GM12801 (cell line): ENCODE results near the gene SYNJ2.

Source experiments
- TF ChIP-seq, protein P1 (sequence below): IDR thresholded peaks from one replicate; pipeline ENCODE4 v1.5.1; 2011; ENCODE audit warnings: control low read depth; ENCODE audit not compliant: insufficient read length; ENCODE audit errors: extremely low read depth

SYNJ2 gene

GRCh38 chr6:157980288-157981131, 1.2 kb upstream of the SYNJ2 start:
- TF ChIP-seq, protein P1, sequence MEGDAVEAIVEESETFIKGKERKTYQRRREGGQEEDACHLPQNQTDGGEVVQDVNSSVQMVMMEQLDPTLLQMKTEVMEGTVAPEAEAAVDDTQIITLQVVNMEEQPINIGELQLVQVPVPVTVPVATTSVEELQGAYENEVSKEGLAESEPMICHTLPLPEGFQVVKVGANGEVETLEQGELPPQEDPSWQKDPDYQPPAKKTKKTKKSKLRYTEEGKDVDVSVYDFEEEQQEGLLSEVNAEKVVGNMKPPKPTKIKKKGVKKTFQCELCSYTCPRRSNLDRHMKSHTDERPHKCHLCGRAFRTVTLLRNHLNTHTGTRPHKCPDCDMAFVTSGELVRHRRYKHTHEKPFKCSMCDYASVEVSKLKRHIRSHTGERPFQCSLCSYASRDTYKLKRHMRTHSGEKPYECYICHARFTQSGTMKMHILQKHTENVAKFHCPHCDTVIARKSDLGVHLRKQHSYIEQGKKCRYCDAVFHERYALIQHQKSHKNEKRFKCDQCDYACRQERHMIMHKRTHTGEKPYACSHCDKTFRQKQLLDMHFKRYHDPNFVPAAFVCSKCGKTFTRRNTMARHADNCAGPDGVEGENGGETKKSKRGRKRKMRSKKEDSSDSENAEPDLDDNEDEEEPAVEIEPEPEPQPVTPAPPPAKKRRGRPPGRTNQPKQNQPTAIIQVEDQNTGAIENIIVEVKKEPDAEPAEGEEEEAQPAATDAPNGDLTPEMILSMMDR, result no peak

- TF ChIP-seq, protein P1, result no peak
Measured at GRCh38 chr6:157981132-157981394, 600 bp upstream of the SYNJ2 start.

DNA sequence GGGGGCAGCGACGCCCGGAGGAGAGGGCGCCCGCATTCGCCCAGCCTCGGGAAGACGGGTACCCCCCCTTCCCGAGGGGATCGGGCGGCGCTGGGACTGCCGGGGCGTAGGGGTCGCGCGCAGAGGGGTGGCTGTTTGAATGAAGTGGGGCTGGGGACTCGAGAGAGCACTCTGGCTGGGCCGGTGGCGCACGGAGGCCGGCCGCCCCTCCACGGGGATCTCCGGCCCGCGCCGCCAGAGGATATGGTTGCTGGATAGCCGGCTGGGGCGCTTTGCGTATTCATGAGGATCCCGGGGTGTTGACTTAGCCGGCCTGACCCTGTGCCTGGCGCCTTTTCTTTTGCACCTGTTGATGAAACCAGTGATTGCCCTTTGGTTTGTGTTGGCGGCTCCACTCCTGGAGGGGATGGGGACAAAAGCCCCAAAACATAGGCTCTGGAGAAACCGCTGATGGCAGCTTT, 469 bp downstream of the SYNJ2 start:
- TF ChIP-seq, protein P1, result no peak

- TF ChIP-seq, protein P1, result no peak
Measured at GRCh38 chr6:157982563-157983405, 1.1 kb downstream of the SYNJ2 start.

DNA sequence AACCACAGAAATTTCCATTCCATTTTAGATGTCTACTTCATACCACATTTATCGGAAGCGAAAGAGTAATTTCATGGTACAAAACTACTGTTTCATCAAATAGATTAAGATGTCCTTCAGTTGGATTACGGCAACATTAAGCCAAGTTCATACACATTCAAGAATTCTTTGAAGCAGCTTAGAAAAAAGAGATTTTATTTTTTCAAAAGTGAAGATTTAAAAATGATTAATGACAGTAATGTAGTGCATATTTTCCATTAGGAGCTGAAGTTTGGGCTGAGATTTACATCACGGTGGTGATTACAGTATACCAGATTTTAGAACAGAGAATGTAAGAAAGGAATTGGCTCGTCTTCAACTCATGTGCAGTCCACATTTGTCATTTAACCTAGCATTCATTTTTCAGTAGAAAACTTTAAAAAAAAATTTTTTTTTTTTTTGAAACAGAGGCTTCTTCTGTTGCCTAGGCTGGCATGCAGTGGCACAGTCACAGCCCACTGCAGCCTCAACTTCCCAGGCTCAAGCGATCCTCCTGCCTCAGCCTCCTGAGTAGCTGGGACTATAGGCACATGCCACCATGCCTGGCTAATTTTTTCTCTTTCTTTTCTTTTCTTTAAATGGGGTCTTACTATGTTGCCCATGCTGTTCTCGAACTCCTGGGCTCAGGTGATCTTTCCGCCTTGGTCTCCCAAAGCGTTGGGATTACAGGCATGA, 1.9 kb downstream of the SYNJ2 start:
- TF ChIP-seq, protein P1, result no peak

- TF ChIP-seq, protein P1, result no peak
Measured at GRCh38 chr6:157984128-157984527, 2.5 kb downstream of the SYNJ2 start.

- TF ChIP-seq, protein P1, result no peak
Measured at GRCh38 chr6:157984686-157985225, 3.1 kb downstream of the SYNJ2 start.
